Brain microvascular endothelial cell (primary cell): ENCODE results near the gene KDM4E.
"Not testable (repeated sequence)": the region's sequence is repeated elsewhere in the genome, so short reads cannot be mapped to it uniquely, and the experiment has no call there.

Source experiments
- DNase-seq: peaks from one replicate; pipeline ENCODE4 v3.0.0-alpha.2; 2020
- H3K27ac ChIP-seq: fragments of 250-450 bp; sonication (Bioruptor Pico); 2 replicates; pipeline ENCODE4 v1.5.1; 2020; ENCODE audit warnings: mild to moderate bottlenecking, moderate library complexity
- H3K27me3 ChIP-seq: fragments of 250-450 bp; sonication (Bioruptor Pico); replicated peaks from 2 replicates; pipeline ENCODE4 v1.5.1; 2020; ENCODE audit warnings: mild to moderate bottlenecking
- H3K36me3 ChIP-seq: fragments of 250-450 bp; sonication (Bioruptor Pico); replicated peaks from 2 replicates; pipeline ENCODE4 v1.5.1; 2020; ENCODE audit warnings: mild to moderate bottlenecking
- H3K4me3 ChIP-seq: 2 replicates; pipeline ENCODE4 v1.5.1; 2011; ENCODE audit warnings: low read depth, mild to moderate bottlenecking, control low read depth, low read length, moderate library complexity
- CTCF ChIP-seq: IDR thresholded peaks from 2 replicates; pipeline ENCODE4 v1.5.1; 2011; ENCODE audit warnings: low read depth, mild to moderate bottlenecking, moderate library complexity, low read length, control low read depth, inconsistent platforms; ENCODE audit errors: missing control alignments
- in situ Hi-C: cut with HindIII; loops from 2 replicates; pipeline ENCODE4 v1.10.0; 2017; ENCODE audit warnings: low sequenced_read_pairs, low pct_ligation_motif_present

Gene KDM4E

GRCh38 chr11:95028357-95028756 is 3.3 kb downstream of the KDM4E start:
- H3K27me3 ChIP-seq: no peaks in the 10 kb centered on the region
- DNase-seq: no peak
- no peak for TF ChIP-seq CTCF
- H3K4me3 ChIP-seq: no peak overlapping the region
- H3K27ac ChIP-seq: no peak overlapping the region
- in situ Hi-C loops: no loop called here
- no peaks in the 10 kb centered on the region for H3K36me3 ChIP-seq

- H3K27me3 ChIP-seq: no peaks in the 10 kb centered on the region
- in situ Hi-C loops: no loop called here
- H3K27ac ChIP-seq: no peak overlapping the region
- no peak for TF ChIP-seq CTCF
- no peaks in the 10 kb centered on the region for H3K36me3 ChIP-seq
- H3K4me3 ChIP-seq: no peak overlapping the region
- no peak for DNase-seq
These were observed 8.0 kb downstream of the KDM4E start for GRCh38 chr11:95033051-95033450.

GRCh38 chr11:95035316-95035715 is 10.3 kb downstream of the KDM4E start:
- H3K27me3 ChIP-seq: no peaks in the 10 kb centered on the region
- in situ Hi-C loops: no loop called here
- H3K27ac ChIP-seq: no peak overlapping the region
- H3K36me3 ChIP-seq: no peaks in the 10 kb centered on the region
- DNase-seq: no peak
- no peak overlapping the region for H3K4me3 ChIP-seq
- TF ChIP-seq CTCF: no peak

- H3K36me3 ChIP-seq, H3K27ac ChIP-seq, in situ Hi-C loops, DNase-seq, H3K27me3 ChIP-seq: not testable (repeated sequence)
- peak overlapping the region; percentile 48 for H3K4me3 ChIP-seq
These were observed 12.4 kb downstream of the KDM4E start for GRCh38 chr11:95037356-95038035.

GRCh38 chr11:95042239-95042638 is 17.2 kb downstream of the KDM4E start:
- H3K4me3 ChIP-seq: no peak overlapping the region
- no peak for TF ChIP-seq CTCF
- in situ Hi-C loops: no loop called here

GRCh38 chr11:95042906-95043305 is 17.8 kb downstream of the KDM4E start:
- Histone ChIP-seq H3K27me3 (no peaks in the 10 kb centered on the region), H3K27ac (no peak overlapping the region), H3K36me3 (no peaks in the 10 kb centered on the region), H3K4me3 (no peak overlapping the region)
- DNase-seq: no peak
- no peak for TF ChIP-seq CTCF
- in situ Hi-C loops: no loop called here

More at GRCh38 chr11:95042239-95042638, 17.2 kb downstream of the KDM4E start:
- no peak for DNase-seq
- H3K27ac ChIP-seq: no peak overlapping the region
- H3K36me3 ChIP-seq: no peaks in the 10 kb centered on the region
- no peaks in the 10 kb centered on the region for H3K27me3 ChIP-seq
